ENCODE data around the gene ARSA. TPM values are rescaled to one million over a fixed set of nuclear protein-coding genes. Genes with fewer than 3 reads are reported as not detected.

ARSA gene
- total and polyA plus RNA-seq, 2 donors (not counting 3 experiments of a cell fraction or from before 2014, with no cell fraction given), result 22.3 to 33.6 TPM

GRCh38 chr22:50579752-50580151 is 48.2 kb downstream of the ARSA start:
- ChIA-PET CTCF (no interaction called here), POLR2A (no interaction called here)
- no peaks in the 10 kb centered on the region for H3K27me3 ChIP-seq (ENCODE audit: control insufficient read depth in 2 of 2, insufficient read depth in 2 of 2, low read length in 2 of 2)
- DNase-seq (ENCODE audit: low read depth, low spot score), result no peak
- peaks cover 0 to 7% of the 10 kb centered on the region in 2 experiments for H3K36me3 ChIP-seq (ENCODE audit: control insufficient read depth in 2 of 2, extremely low read depth in 1 of 2, insufficient read depth in 2 of 2, low read length in 2 of 2)
- no peak overlapping the region for H3K9ac ChIP-seq (replicated peaks; ENCODE audit: extremely low read depth, insufficient read depth, low read length)
- H3K4me3 ChIP-seq (replicated peaks in 1 of 3; ENCODE audit: insufficient read depth in 1 of 3, low read depth in 1 of 3, low read length in 3 of 3), result no peak overlapping the region
- no peak overlapping the region for H3K27ac ChIP-seq (ENCODE audit: insufficient read depth, low read depth, low read length)
- H2AFZ ChIP-seq (ENCODE audit: low read depth, low read length), result no peak overlapping the region
- H4K20me1 ChIP-seq (replicated peaks; ENCODE audit: control insufficient read depth, extremely low read depth, insufficient read depth, low read length), result no peaks in the 10 kb centered on the region
- TF ChIP-seq GATA2 (IDR thresholded peaks at IDR 0.05; ENCODE audit: insufficient read depth, insufficient read length, low read depth, low read length), result no peak
- no peak for TF ChIP-seq CTCF (IDR thresholded peaks at IDR 0.05; ENCODE audit: extremely low read depth in 1 of 2, insufficient read depth in 1 of 2, low read depth in 1 of 2, low read length in 2 of 2)
- TF ChIP-seq FOS (IDR thresholded peaks at IDR 0.05; ENCODE audit: borderline replicate concordance, insufficient read depth, low read length), result no peak
- TF ChIP-seq POLR2A (IDR thresholded peaks at IDR 0.05; ENCODE audit: low read depth, low read length), result no peak
- no peak for TF ChIP-seq POLR2AphosphoS5 (IDR thresholded peaks at IDR 0.05; ENCODE audit: insufficient read depth, low read depth, low read length)
- TF ChIP-seq EZH2 (IDR thresholded peaks at IDR 0.05; ENCODE audit: borderline replicate concordance, low read depth, low read length, severe bottlenecking), result no peak
- no peak for TF ChIP-seq MAX (IDR thresholded peaks at IDR 0.05; ENCODE audit: insufficient read depth, insufficient read length)
- no peak for TF ChIP-seq MYC (IDR thresholded peaks at IDR 0.05; ENCODE audit: low read depth, low read length)
- no peak for TF ChIP-seq JUN (IDR thresholded peaks at IDR 0.05; ENCODE audit: borderline replicate concordance, insufficient read depth, insufficient read length, low read depth)
- H3K4me1 ChIP-seq (ENCODE audit: control insufficient read depth, extremely low read depth, insufficient read depth, low read length), result peaks cover 13% of the 10 kb centered on the region
- no TSS peak for BruUV-seq (replicated peaks)
- no peak overlapping the region for H3K4me2 ChIP-seq (ENCODE audit: insufficient read depth, low read length)
- H3K9me3 ChIP-seq (replicated peaks; ENCODE audit: control insufficient read depth, insufficient read depth, low read length), result no peaks in the 10 kb centered on the region
- no peaks in the 10 kb centered on the region for H3K9me1 ChIP-seq (replicated peaks; ENCODE audit: control insufficient read depth, extremely low read depth, insufficient read depth, low read length)
- peaks cover 8% of the 10 kb centered on the region for H3K79me2 ChIP-seq (ENCODE audit: control insufficient read depth, insufficient read depth, low read length)
- FAIRE-seq, result no peak
- intact Hi-C loops (cut with micrococcal nuclease) (loop anchor here (5.0 kb wide), 1 partner anchor 93 kb away; the partner anchor contains the start of gene SHANK3), dilution Hi-C loops (cut with MboI; ENCODE audit: extremely low pct_ligation_motif_present, low sequenced_read_pairs) (no loop called here)
